GM13976 (cell line): Measurements from ENCODE around the gene DIP2B.

Experiments
- DNase-seq: peaks from one replicate; pipeline ENCODE4 v3.0.0; 2012; ENCODE audit warnings: low spot score
- CTCF ChIP-seq: IDR thresholded peaks from 2 replicates; pipeline ENCODE4 v1.5.1; 2012; ENCODE audit warnings: borderline replicate concordance, mild to moderate bottlenecking; ENCODE audit not compliant: insufficient read depth; ENCODE audit errors: extremely low read depth, missing control alignments, control extremely low read depth
- in situ Hi-C: fragments of 300-500 bp; cut with MboI; formaldehyde crosslinking; loops from one replicate; pipeline ENCODE4 v1.12.0; 2022; ENCODE audit warnings: low sequenced_read_pairs, mixed read lengths, inconsistent platforms; ENCODE audit not compliant: unreplicated experiment

The DIP2B gene

DNA sequence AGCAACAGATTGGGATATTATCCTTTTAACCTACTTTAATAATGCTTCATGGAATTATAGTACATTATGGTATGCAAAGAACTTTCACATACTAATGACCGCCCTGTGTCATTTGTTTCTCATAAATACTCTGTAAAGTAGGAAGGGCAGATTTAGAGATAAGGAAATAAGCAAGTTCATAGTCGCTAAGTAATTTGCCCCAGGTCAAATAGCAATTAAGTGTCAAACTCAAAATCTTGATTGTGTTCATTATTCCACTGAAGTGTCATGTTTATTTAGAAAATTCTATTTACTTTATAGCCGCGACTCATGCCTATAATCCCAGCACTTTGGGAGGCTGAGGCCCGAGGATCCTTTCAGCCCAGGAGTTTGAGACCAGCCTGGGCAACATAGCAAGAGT is 160.4 kb downstream of the DIP2B start:
- no peak for DNase-seq
- in situ Hi-C loops = no loop called here
- TF ChIP-seq CTCF = no peak

GRCh38 chr12:50665609-50666008 is 160.8 kb downstream of the DIP2B start:
- in situ Hi-C loops = no loop called here
- no peak for DNase-seq
- no peak for TF ChIP-seq CTCF

DNA sequence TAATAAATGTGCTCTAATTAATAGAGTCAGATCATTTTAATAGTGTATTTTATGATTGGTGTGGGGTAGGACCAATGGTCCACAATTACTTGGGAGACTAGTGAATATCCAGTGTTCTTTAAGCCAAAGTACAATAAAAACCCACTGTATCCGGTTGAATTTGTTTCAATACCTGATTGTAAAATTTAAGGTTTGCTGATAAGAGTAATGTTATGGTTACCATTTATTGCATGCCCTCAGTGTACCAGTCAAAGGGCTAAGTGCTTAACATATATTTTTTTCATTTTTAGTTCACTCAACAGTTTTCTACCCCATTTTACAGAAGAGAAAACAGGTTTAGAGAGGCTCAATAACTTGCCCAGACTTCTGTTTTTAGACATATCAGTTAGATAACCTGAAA is 161.2 kb downstream of the DIP2B start:
- no peak for DNase-seq
- in situ Hi-C loops = no loop called here

DNA sequence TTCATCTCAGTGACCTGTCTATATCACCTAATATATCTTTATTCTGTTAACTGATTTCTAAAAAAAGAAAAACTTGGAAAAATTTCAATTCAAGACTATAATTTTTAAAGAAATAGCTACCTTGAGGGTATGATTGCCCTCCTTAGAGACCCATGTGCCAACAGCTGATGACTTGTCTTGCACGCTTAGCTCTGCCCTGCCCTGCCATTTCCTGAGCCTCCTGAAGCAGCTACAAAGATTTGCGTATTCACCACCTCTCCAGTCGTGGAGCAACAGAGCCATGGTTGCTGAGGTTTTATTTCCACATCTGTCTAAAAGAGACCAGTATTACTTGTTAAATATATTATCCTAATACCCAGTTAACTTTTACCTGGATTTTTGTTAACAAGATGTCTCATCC is 167.4 kb downstream of the DIP2B start:
- TF ChIP-seq CTCF = no peak
- in situ Hi-C loops = no loop called here
- DNase-seq = no peak

More for the DNA sequence above, 161.2 kb downstream of the DIP2B start:
- no peak for TF ChIP-seq CTCF

GRCh38 chr12:50676756-50677155 is 172.0 kb downstream of the DIP2B start:
- in situ Hi-C loops = no loop called here
- no peak for TF ChIP-seq CTCF
- no peak for DNase-seq

DNA sequence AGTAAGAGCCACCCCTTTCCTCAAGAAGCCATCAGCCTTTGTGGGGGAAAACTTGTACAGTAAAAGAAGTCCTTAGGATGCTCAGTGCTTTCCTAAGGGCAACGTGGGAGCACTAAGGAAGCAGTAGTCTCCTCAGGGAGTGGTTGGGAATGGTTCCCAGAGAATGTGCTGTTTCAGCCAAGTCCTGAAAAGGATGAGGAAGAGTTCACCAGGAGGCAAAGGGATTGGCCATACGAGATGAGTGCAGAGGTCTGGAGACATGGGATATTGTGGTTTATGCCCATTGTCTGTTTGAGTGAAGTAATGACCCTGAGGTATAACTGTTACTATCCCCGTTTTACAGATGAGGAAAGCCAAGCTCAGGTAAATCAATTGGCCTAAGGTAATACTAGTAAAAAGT is 173.1 kb downstream of the DIP2B start:
- TF ChIP-seq CTCF = no peak
- in situ Hi-C loops = no loop called here
- DNase-seq = no peak
